ENCODE results near the gene SCUBE1.

DNA sequence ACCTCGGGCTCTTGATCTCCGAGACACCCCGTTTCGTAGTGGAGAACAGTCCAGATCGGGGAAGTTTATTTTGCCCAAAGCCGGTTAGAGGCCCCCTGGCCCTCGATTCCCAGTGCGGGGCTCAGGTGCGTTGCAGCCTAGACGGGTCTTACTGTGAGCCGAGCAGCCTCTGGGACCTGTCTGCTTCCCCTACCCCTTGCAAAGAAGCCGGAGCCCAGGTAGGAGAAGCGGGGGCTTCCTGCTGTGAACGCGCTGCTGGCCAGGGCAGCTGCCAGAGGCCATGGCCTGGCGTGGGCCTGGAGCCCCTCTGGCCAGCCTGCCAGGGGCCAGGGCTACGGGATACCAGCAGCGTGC, 191.2 kb downstream of the SCUBE1 start:
- no peak for TF ChIP-seq POLR2A (IDR thresholded peaks at IDR 0.05)
- TF ChIP-seq, protein P1, sequence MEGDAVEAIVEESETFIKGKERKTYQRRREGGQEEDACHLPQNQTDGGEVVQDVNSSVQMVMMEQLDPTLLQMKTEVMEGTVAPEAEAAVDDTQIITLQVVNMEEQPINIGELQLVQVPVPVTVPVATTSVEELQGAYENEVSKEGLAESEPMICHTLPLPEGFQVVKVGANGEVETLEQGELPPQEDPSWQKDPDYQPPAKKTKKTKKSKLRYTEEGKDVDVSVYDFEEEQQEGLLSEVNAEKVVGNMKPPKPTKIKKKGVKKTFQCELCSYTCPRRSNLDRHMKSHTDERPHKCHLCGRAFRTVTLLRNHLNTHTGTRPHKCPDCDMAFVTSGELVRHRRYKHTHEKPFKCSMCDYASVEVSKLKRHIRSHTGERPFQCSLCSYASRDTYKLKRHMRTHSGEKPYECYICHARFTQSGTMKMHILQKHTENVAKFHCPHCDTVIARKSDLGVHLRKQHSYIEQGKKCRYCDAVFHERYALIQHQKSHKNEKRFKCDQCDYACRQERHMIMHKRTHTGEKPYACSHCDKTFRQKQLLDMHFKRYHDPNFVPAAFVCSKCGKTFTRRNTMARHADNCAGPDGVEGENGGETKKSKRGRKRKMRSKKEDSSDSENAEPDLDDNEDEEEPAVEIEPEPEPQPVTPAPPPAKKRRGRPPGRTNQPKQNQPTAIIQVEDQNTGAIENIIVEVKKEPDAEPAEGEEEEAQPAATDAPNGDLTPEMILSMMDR (IDR thresholded peaks at IDR 0.05), result no peak
